Panc1 (cell line): Measurements from ENCODE around the gene WNT2.

Experiments
- POLR2AphosphoS5 ChIP-seq: IDR thresholded peaks from 2 replicates; pipeline ENCODE4 v1.6.1; 2012; ENCODE audit warnings: mild to moderate bottlenecking, low read depth, low read length, moderate library complexity
- TF ChIP-seq, protein P1 (sequence below): fragments of 450-650 bp; IDR thresholded peaks from 2 replicates; pipeline ENCODE4 v1.5.1; 2017; ENCODE audit warnings: mild to moderate bottlenecking

GRCh38 chr7:117229350-117229749 lies 93.5 kb downstream of the WNT2 start:
- TF ChIP-seq, protein P1, sequence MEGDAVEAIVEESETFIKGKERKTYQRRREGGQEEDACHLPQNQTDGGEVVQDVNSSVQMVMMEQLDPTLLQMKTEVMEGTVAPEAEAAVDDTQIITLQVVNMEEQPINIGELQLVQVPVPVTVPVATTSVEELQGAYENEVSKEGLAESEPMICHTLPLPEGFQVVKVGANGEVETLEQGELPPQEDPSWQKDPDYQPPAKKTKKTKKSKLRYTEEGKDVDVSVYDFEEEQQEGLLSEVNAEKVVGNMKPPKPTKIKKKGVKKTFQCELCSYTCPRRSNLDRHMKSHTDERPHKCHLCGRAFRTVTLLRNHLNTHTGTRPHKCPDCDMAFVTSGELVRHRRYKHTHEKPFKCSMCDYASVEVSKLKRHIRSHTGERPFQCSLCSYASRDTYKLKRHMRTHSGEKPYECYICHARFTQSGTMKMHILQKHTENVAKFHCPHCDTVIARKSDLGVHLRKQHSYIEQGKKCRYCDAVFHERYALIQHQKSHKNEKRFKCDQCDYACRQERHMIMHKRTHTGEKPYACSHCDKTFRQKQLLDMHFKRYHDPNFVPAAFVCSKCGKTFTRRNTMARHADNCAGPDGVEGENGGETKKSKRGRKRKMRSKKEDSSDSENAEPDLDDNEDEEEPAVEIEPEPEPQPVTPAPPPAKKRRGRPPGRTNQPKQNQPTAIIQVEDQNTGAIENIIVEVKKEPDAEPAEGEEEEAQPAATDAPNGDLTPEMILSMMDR = no peak
- TF ChIP-seq POLR2AphosphoS5 = no peak
